CD14-positive monocyte (primary cell): Measurements from ENCODE around the gene FAM107B. TPM values are rescaled to one million over a fixed set of nuclear protein-coding genes. Genes with fewer than 3 reads are reported as not detected.
A peak's percentile ranks its signal among the peaks of the same experiment; 100 is the strongest.

Experiments used
- DNase-seq, 3 donors: peaks; one replicate each; pipeline ENCODE4 v3.0.0-alpha.2; 2011 to 2022
- H2AFZ ChIP-seq: 2 replicates; pipeline ENCODE4 v1.6.0; 2012; ENCODE audit warnings: mild to moderate bottlenecking, low read depth, low read length, inconsistent platforms; ENCODE audit not compliant: insufficient read depth, poor library complexity, severe bottlenecking
- H3K27ac ChIP-seq, 2 donors: 1 replicate in 1 of 2; 2 replicates in 1 of 2; pipeline ENCODE4 v1.5.1; 2012 to 2013; ENCODE audit warnings: low read length in 2 of 2, control low read depth in 1 of 2, inconsistent platforms in 1 of 2, low read depth in 1 of 2, mild to moderate bottlenecking in 1 of 2
- H3K27me3 ChIP-seq, 2 donors: one replicate each; pipeline versions ENCODE4 v1.6.0 to v1.6.1; 2011 to 2013; ENCODE audit warnings: low read length in 2 of 2; ENCODE audit not compliant: control insufficient read depth in 2 of 2, insufficient read depth in 2 of 2
- H3K36me3 ChIP-seq, 2 donors: replicated peaks in 1 of 2; 1 replicate in 1 of 2; 2 replicates in 1 of 2; pipeline versions ENCODE4 v1.5.1 to v1.6.1; 2012 to 2013; ENCODE audit warnings: low read length in 2 of 2, control low read depth in 1 of 2, inconsistent platforms in 1 of 2, mild to moderate bottlenecking in 1 of 2; ENCODE audit not compliant: insufficient read depth in 2 of 2, control insufficient read depth in 1 of 2
- H3K4me1 ChIP-seq, 2 donors: 1 replicate in 1 of 2; 2 replicates in 1 of 2; pipeline versions ENCODE4 v1.5.1 to v1.6.1; 2012 to 2013; ENCODE audit warnings: low read length in 2 of 2, control low read depth in 1 of 2, inconsistent platforms in 1 of 2, mild to moderate bottlenecking in 1 of 2, moderate library complexity in 1 of 2; ENCODE audit not compliant: insufficient read depth in 2 of 2, control insufficient read depth in 1 of 2
- H3K4me2 ChIP-seq: replicated peaks from 2 replicates; pipeline ENCODE3; 2012; ENCODE audit warnings: low read length, moderate library complexity, mild to moderate bottlenecking; ENCODE audit not compliant: poor library complexity, severe bottlenecking; ENCODE audit errors: extremely low read depth
- H3K4me3 ChIP-seq, 3 experiments: fragments of 200-600 bp in 1 of 3; sonication (generic) in 1 of 3; replicated peaks in 1 of 3; 1 replicate in 2 of 3; 2 replicates in 1 of 3; pipeline ENCODE4 v1.5.1; 2011 to 2013; ENCODE audit warnings: low read length in 3 of 3, mild to moderate bottlenecking in 3 of 3, control low read depth in 2 of 3, low read depth in 2 of 3, inconsistent platforms in 1 of 3, moderate library complexity in 1 of 3
- H3K79me2 ChIP-seq: 2 replicates; pipeline ENCODE4 v1.6.0; 2012; ENCODE audit warnings: mild to moderate bottlenecking, control low read depth, inconsistent platforms, low read length, moderate library complexity; ENCODE audit not compliant: insufficient read depth
- H3K9ac ChIP-seq: 2 replicates; pipeline ENCODE4 v1.6.0; 2017; ENCODE audit warnings: low read length, mild to moderate bottlenecking; ENCODE audit not compliant: insufficient read depth, poor library complexity, severe bottlenecking
- H3K9me3 ChIP-seq, 2 donors: replicated peaks in 1 of 2; 1 replicate in 1 of 2; 2 replicates in 1 of 2; pipeline versions ENCODE4 v1.5.1 to v1.6.1; 2012 to 2013; ENCODE audit warnings: low read length in 2 of 2, control low read depth in 1 of 2; ENCODE audit not compliant: control insufficient read depth in 1 of 2, insufficient read depth in 1 of 2
- H4K20me1 ChIP-seq: 2 replicates; pipeline ENCODE4 v1.6.0; 2012; ENCODE audit warnings: mild to moderate bottlenecking, low read length, control low read depth, moderate library complexity; ENCODE audit not compliant: insufficient read depth
- H3K27ac Mint-ChIP-seq, 7 donors: one replicate each; pipeline ENCODE4 v1.8.0; 2020; ENCODE audit warnings: mild to moderate bottlenecking in 7 of 7, mixed read lengths in 7 of 7, moderate library complexity in 6 of 7, inconsistent platforms in 2 of 7
- H3K27me3 Mint-ChIP-seq, 3 donors: one replicate each; pipeline ENCODE4 v1.8.0; 2021 to 2022; ENCODE audit warnings: low read depth in 3 of 3, mild to moderate bottlenecking in 3 of 3, mixed read lengths in 3 of 3, moderate library complexity in 3 of 3, inconsistent platforms in 1 of 3
- H3K36me3 Mint-ChIP-seq, 2 donors: one replicate each; pipeline ENCODE4 v1.8.0; 2020; ENCODE audit warnings: mixed read lengths in 2 of 2, inconsistent platforms in 1 of 2, mild to moderate bottlenecking in 1 of 2
- H3K4me1 Mint-ChIP-seq: one replicate; pipeline ENCODE4 v1.8.0; 2020; ENCODE audit warnings: mild to moderate bottlenecking, mixed read lengths
- H3K4me3 Mint-ChIP-seq, 2 donors: one replicate each; pipeline ENCODE4 v1.8.0; 2020; ENCODE audit warnings: mild to moderate bottlenecking in 2 of 2, mixed read lengths in 2 of 2, moderate library complexity in 1 of 2
- H3K9me3 Mint-ChIP-seq, 7 donors: one replicate each; pipeline ENCODE4 v1.8.0; 2020 to 2022; ENCODE audit warnings: mixed read lengths in 7 of 7, mild to moderate bottlenecking in 6 of 7, moderate library complexity in 6 of 7, inconsistent platforms in 2 of 7
- WGBS: methylation state at CpG from one replicate; pipeline ENCODE4 v1.1.5; 2013; ENCODE audit warnings: missing lambda C conversion rate; ENCODE audit not compliant: insufficient coverage; 5-methylcytosine and 5-hydroxymethylcytosine counted together
- intact Hi-C, 2 donors: fragments of 100-400 bp; cut with micrococcal nuclease; formaldehyde crosslinking; loops; one replicate each; pipeline versions ENCODE4 v1.15.0 to v1.15.1; 2023
- polyA plus RNA-seq, 3 donors: library from polyadenylated mRNA; depleted of rRNA in 1 of 3; unstranded in 2 of 3; stranded (reverse) in 1 of 3; fragments of 300-500 nt in 2 of 3; fragments of >200 nt in 1 of 3; fragmentation: Illumina TruSeq in 2 of 3; gene quantifications; 1 replicate in 2 of 3; 2 replicates in 1 of 3; pipeline ENCODE4 v1.2.3, GENCODE V29; 2012 to 2021
- TF ChIP-seq, protein P1 (sequence below): fragments of 200-600 bp; IDR thresholded peaks from one replicate; pipeline ENCODE4 v1.8.0; 2022; ENCODE audit warnings: antibody characterized with exemption, mild to moderate bottlenecking

FAM107B gene
- polyA plus RNA-seq, 3 donors = 27.2 to 68.5 (median 28.4) TPM

DNA sequence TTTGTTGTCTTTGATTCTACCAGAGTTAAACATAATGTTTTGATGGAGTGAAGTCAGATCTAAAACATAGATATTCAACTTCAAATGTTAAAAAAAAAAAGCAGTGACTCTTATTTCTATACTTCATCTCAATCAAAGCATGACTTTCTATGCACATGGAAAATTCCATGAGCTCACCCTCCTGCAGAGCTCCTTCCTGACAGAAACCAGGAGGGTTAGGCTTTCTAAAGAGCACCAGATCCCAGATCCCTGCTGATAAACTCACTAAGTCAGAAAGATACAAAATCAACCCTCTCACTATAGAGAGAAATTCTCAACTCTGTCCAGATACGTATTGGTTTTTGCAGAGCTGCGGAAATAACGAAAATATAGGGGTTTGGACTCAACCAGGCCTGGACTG, 122.6 kb downstream of the FAM107B start:
- H3K79me2 ChIP-seq = no peaks in the 10 kb centered on the region
- H3K9me3 ChIP-seq = no peaks in the 10 kb centered on the region
- Mint-ChIP-seq H3K36me3 (no peaks in the 10 kb centered on the region), H3K4me1 (peaks cover 67% of the 10 kb centered on the region), H3K27ac (peak overlapping the region in 1 of 7 donors; percentile 66), H3K27me3 (no peaks in the 10 kb centered on the region), H3K4me3 (no peak overlapping the region), H3K9me3 (no peaks in the 10 kb centered on the region)
- H3K4me2 ChIP-seq = no peak overlapping the region
- no peak overlapping the region for H3K27ac ChIP-seq
- no peaks in the 10 kb centered on the region for H4K20me1 ChIP-seq
- no peaks in the 10 kb centered on the region for H3K36me3 ChIP-seq
- no CpG with 5 or more reads among the region's 3 CpGs for WGBS
- TF ChIP-seq, protein P1, sequence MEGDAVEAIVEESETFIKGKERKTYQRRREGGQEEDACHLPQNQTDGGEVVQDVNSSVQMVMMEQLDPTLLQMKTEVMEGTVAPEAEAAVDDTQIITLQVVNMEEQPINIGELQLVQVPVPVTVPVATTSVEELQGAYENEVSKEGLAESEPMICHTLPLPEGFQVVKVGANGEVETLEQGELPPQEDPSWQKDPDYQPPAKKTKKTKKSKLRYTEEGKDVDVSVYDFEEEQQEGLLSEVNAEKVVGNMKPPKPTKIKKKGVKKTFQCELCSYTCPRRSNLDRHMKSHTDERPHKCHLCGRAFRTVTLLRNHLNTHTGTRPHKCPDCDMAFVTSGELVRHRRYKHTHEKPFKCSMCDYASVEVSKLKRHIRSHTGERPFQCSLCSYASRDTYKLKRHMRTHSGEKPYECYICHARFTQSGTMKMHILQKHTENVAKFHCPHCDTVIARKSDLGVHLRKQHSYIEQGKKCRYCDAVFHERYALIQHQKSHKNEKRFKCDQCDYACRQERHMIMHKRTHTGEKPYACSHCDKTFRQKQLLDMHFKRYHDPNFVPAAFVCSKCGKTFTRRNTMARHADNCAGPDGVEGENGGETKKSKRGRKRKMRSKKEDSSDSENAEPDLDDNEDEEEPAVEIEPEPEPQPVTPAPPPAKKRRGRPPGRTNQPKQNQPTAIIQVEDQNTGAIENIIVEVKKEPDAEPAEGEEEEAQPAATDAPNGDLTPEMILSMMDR = no peak
- DNase-seq = no peak
- H2AFZ ChIP-seq = no peak overlapping the region
- H3K4me3 ChIP-seq = no peak overlapping the region
- peaks cover 61 to 68% of the 10 kb centered on the region in 2 donors for H3K4me1 ChIP-seq
- no peaks in the 10 kb centered on the region for H3K27me3 ChIP-seq
- intact Hi-C loops = loop anchor here in 1 of 2 donors (10.0 kb wide), 1 partner anchor 173 kb away; no protein-coding TSS in a partner anchor
- H3K9ac ChIP-seq = no peak overlapping the region

- Histone ChIP-seq H3K79me2 (no peaks in the 10 kb centered on the region), H3K4me2 (no peak overlapping the region), H2AFZ (no peak overlapping the region), H3K9me3 (no peaks in the 10 kb centered on the region), H3K27me3 (no peaks in the 10 kb centered on the region), H3K27ac (no peak overlapping the region), H3K9ac (no peak overlapping the region), H3K36me3 (no peaks in the 10 kb centered on the region), H4K20me1 (no peaks in the 10 kb centered on the region), H3K4me1 (peaks cover 40 to 48% of the 10 kb centered on the region in 2 donors), H3K4me3 (no peak overlapping the region)
- peaks cover 55% of the 10 kb centered on the region for H3K4me1 Mint-ChIP-seq
- no peaks in the 10 kb centered on the region for H3K9me3 Mint-ChIP-seq
- intact Hi-C loops = loop anchor here in 1 of 2 donors (10.0 kb wide), 1 partner anchor 175 kb away; no protein-coding TSS in a partner anchor
- no peaks in the 10 kb centered on the region for H3K36me3 Mint-ChIP-seq
- TF ChIP-seq, protein P1 = no peak
- no peak overlapping the region for H3K4me3 Mint-ChIP-seq
- H3K27me3 Mint-ChIP-seq = no peaks in the 10 kb centered on the region
- no peak for DNase-seq
- 100% methylated on average over 1 of the region's 4 CpGs for WGBS
- H3K27ac Mint-ChIP-seq = peak overlapping the region in 5 of 7 donors; percentile 25 to 96 (median 69)
Observed at GRCh38 chr10:14649739-14650138, 125.0 kb downstream of the FAM107B start.
